Motor neuron (in vitro differentiated cells): ENCODE results near the gene CEP78. TPM values are rescaled to one million over a fixed set of nuclear protein-coding genes. Genes with fewer than 3 reads are reported as not detected.

Experiments
- ATAC-seq, 8 experiments: fragments of 200-7000 bp; cut with Tn5 transposase; replicated peaks in 6 of 8; 2 replicates each; pipeline ENCODE4 v1.8.0; 2021; ENCODE audit warnings: mild to moderate bottlenecking in 8 of 8, moderate library complexity in 8 of 8
- H3K27ac ChIP-seq, 2 donors: fragments of 250-450 bp; sonication (Bioruptor Pico); 2 replicates each; pipeline ENCODE4 v1.9.0; 2021; ENCODE audit warnings: antibody characterized with exemption in 2 of 2, mild to moderate bottlenecking in 2 of 2, moderate library complexity in 1 of 2
- H3K4me1 ChIP-seq, 2 donors: fragments of 250-450 bp; sonication (Bioruptor Pico); replicated peaks in 1 of 2; 2 replicates each; pipeline ENCODE4 v1.6.1; 2021; ENCODE audit warnings: antibody characterized with exemption in 2 of 2, mild to moderate bottlenecking in 2 of 2, moderate library complexity in 1 of 2
- H3K4me3 ChIP-seq, 5 donors: fragments of 250-450 bp; sonication (Bioruptor Pico); 2 replicates each; pipeline ENCODE4 v1.9.0; 2021; ENCODE audit warnings: antibody characterized with exemption in 5 of 5, mild to moderate bottlenecking in 5 of 5, moderate library complexity in 4 of 5
- WGBS, 10 experiments: fragments of 450-650 bp; shearing (Covaris generic); methylation state at CpG; one replicate each; pipeline ENCODE4 v1.0.0; 2022; 5-methylcytosine and 5-hydroxymethylcytosine counted together
- in situ Hi-C, 9 experiments: fragments of 400-800 bp; cut with MboI; loops; one replicate each; pipeline ENCODE4 v1.15.0; 2021; ENCODE audit warnings: low sequenced_read_pairs in 9 of 9, low pct_unique_long_range_greater_than_20kb in 2 of 9; ENCODE audit not compliant: unreplicated experiment in 9 of 9
- total RNA-seq, 8 experiments: library from RNA; unstranded; fragments of 300-600 nt; gene quantifications; 2 replicates each; pipeline versions ENCODE4 v1.2.3 to v1.2.4, GENCODE V29; 2022

Gene CEP78
- total RNA-seq, 8 experiments from 2014 or later = 5.2 to 27.1 (median 15.8) TPM

GRCh38 chr9:78320030-78320693 lies 84.3 kb downstream of the CEP78 start:
- 80 to 100% (median 100%) methylated on average over 1 of the region's 4 CpGs; no CpG with 5 or more reads in 5 of the 10 experiments for WGBS, 10 experiments
- H3K27ac ChIP-seq = no peak overlapping the region
- H3K4me1 ChIP-seq = peaks cover 2 to 5% of the 10 kb centered on the region in 2 donors
- no peak overlapping the region for H3K4me3 ChIP-seq
- in situ Hi-C loops = no loop called here
- no peak for ATAC-seq

- ATAC-seq = no peak
- in situ Hi-C loops = no loop called here
- 86 to 100% (median 98%) methylated on average over 1 to 4 of the region's 4 CpGs; no CpG with 5 or more reads in 4 of the 10 experiments for WGBS, 10 experiments
- H3K4me3 ChIP-seq = no peak overlapping the region
- no peak overlapping the region for H3K27ac ChIP-seq
- peaks cover 6 to 11% of the 10 kb centered on the region in 2 donors for H3K4me1 ChIP-seq
Observed at GRCh38 chr9:78320875-78321496, 85.1 kb downstream of the CEP78 start.

GRCh38 chr9:78321505-78321904 lies 85.6 kb downstream of the CEP78 start:
- in situ Hi-C loops = no loop called here
- ATAC-seq = no peak
- no peak overlapping the region for H3K4me3 ChIP-seq
- H3K27ac ChIP-seq = no peak overlapping the region
- WGBS, 10 experiments = 60 to 100% (median 93%) methylated on average over 2 to 7 of the region's 7 CpGs; no CpG with 5 or more reads in 3 of the 10 experiments
- peaks cover 6 to 12% of the 10 kb centered on the region in 2 donors for H3K4me1 ChIP-seq

DNA sequence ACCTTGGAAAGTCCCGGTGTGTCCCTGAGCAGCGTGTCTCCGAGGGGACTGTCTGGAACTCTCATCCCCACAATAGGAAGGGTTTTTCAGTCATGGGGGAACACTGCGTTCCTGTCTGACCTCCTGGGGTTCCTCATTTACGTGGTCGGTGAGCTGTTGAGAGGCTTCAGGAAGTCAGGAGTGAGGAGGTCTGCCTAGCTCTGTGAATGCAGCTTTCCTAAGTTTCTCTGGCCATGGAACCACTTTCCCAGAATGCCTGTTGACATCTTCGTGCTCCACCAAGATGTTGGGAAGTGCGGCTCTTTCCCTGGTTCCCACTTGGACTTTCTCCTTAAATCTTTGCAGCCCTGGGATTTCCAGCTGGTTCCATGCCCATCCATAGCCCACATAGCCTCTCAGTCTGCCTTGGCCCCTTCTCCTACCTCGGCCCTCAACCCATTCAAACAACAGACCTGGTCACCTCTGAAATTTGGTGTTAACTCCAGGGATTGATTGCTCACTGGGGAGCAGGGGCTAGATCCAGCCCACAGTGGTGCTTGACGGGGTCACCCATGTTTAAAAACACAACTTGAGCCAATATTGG lies 88.3 kb downstream of the CEP78 start:
- peaks cover 6 to 12% of the 10 kb centered on the region in 2 donors for H3K4me1 ChIP-seq
- no peak for ATAC-seq
- no peak overlapping the region for H3K27ac ChIP-seq
- no peak overlapping the region for H3K4me3 ChIP-seq
- WGBS, 10 experiments = 53 to 100% (median 79%) methylated on average over 1 to 8 of the region's 10 CpGs; no CpG with 5 or more reads in 2 of the 10 experiments
- in situ Hi-C loops = no loop called here

GRCh38 chr9:78324682-78325081 lies 88.8 kb downstream of the CEP78 start:
- no peak for ATAC-seq
- H3K4me3 ChIP-seq = no peak overlapping the region
- 0 to 100% (median 98%) methylated on average over 1 to 8 of the region's 8 CpGs; no CpG with 5 or more reads in 1 of the 10 experiments for WGBS, 10 experiments
- H3K4me1 ChIP-seq = peaks cover 6 to 12% of the 10 kb centered on the region in 2 donors
- no peak overlapping the region for H3K27ac ChIP-seq
- in situ Hi-C loops = no loop called here

DNA sequence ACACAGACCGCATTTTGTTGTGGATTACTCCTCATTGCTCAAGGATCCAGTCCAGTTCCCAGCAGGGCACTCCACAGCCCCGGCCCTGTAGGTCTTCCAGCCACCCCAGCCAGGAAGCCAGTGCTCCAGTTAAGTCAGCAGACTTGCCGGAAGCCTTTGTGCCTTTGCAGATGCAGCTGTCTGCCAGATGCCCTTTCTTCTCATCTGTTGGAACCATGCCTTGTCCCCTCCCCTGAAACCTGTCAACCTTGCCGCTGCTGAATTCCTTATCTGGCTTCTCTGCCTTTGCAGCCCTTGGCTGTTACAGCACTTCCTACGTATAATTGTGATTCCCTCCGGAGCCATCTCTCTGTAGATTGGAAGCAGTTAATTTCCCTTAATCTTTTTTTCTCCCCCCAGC lies 89.5 kb downstream of the CEP78 start:
- Histone ChIP-seq H3K4me3 (no peak overlapping the region), H3K27ac (peak overlapping the region in 1 of 2 donors; percentile 75), H3K4me1 (peaks cover 6 to 12% of the 10 kb centered on the region in 2 donors)
- ATAC-seq = peak; percentile 15 to 93 (median 42)
- in situ Hi-C loops = no loop called here
- 33 to 100% (median 47%) methylated on average over 1 to 6 of the region's 6 CpGs; no CpG with 5 or more reads in 3 of the 10 experiments for WGBS, 10 experiments

DNA sequence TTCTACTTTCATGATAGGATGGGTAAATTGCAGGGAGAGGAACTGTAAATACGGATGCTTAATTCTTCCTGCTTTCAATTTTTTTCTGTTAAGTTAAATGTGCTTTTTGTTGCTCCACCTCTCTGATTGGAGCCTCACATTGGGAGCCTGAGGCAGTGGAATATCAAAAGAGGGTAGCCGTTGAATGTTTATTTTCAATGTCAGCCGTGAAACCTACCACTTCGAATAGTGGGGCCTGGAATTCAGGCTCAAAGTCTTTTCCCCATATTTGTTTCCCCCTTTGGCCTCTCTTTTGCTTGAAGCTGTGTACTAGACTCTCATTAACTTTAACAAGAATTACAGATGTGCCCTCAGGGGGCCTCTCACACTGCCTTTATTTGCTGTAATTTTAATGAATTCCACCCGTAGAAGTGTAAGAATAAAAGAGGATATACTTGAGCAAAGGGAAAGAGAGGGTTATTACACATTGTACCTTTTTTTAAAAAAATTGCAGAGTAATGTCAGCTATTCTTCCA lies 90.0 kb downstream of the CEP78 start:
- 19 to 93% (median 85%) methylated on average over 1 to 4 of the region's 5 CpGs for WGBS, 10 experiments
- no peak overlapping the region for H3K4me3 ChIP-seq
- H3K4me1 ChIP-seq = peaks cover 6 to 12% of the 10 kb centered on the region in 2 donors
- peak in 1 of 8 experiments; percentile 13 for ATAC-seq
- in situ Hi-C loops = no loop called here
- no peak overlapping the region for H3K27ac ChIP-seq

DNA sequence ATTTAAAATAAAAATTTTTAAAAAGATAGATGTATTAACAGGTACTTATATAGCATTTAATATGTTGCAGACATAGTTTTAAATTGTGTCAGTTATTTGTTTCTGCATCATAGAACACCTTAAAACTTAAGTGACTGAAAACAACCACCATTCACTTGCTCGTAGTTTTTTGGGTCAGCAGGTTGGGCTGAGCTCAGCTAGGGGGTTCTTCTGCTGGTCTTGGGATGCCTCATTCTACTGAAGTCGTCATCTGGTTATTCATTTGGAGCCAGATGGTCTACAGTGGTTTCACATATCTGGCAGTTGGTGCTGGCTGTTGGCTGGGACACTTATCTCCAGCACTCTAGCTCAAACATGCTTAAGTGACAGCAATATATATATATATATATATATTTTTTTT lies 90.7 kb downstream of the CEP78 start:
- H3K4me1 ChIP-seq = peaks cover 6 to 12% of the 10 kb centered on the region in 2 donors
- in situ Hi-C loops = no loop called here
- WGBS, 10 experiments = 66 to 100% methylated on average over 1 to 2 of the region's 2 CpGs; no CpG with 5 or more reads in 8 of the 10 experiments
- no peak overlapping the region for H3K4me3 ChIP-seq
- no peak for ATAC-seq
- H3K27ac ChIP-seq = no peak overlapping the region

Other genes starting within 250 kb of the CEP78 start
- 10 to 100 TPM; 10.5 to 84.7 (median 37.9) TPM for gene GNAQ, start 204.3 kb upstream of the CEP78 start, total RNA-seq
- 100 to 1,000 TPM in 1 of 8 experiments, 10 to 100 TPM in 7; 10.6 to 157 (median 59.5) TPM for gene PSAT1, start 61.0 kb downstream of the CEP78 start, total RNA-seq